ENCODE data around the gene IL17B.
"Not testable (repeated sequence)": the region's sequence is repeated elsewhere in the genome, so short reads cannot be mapped to it uniquely, and the experiment has no call there.

Gene IL17B

DNA sequence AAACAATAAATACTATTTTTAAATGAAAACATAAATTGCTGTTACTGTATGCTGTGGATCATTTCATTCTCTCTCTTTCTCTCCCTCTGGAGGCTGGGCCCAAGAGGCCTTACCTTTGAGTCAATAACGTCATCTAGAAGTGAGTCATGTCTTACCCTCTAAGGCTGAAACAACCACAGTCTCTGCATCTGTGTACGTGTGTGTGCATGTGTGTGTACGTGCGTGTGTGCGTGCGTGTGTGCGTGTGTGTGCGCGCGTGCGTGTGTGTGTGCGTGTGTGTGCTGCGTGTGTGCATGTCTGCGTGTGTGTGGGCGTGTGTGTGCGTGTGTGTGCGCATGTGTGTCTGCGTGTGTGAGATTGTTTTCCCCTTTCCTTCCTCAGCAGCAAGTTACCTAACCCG is 13.6 kb upstream of the IL17B start:
- H3K27ac ChIP-seq (ENCODE audit: low read depth, low read length) = no peak overlapping the region
- TF ChIP-seq, protein P1, sequence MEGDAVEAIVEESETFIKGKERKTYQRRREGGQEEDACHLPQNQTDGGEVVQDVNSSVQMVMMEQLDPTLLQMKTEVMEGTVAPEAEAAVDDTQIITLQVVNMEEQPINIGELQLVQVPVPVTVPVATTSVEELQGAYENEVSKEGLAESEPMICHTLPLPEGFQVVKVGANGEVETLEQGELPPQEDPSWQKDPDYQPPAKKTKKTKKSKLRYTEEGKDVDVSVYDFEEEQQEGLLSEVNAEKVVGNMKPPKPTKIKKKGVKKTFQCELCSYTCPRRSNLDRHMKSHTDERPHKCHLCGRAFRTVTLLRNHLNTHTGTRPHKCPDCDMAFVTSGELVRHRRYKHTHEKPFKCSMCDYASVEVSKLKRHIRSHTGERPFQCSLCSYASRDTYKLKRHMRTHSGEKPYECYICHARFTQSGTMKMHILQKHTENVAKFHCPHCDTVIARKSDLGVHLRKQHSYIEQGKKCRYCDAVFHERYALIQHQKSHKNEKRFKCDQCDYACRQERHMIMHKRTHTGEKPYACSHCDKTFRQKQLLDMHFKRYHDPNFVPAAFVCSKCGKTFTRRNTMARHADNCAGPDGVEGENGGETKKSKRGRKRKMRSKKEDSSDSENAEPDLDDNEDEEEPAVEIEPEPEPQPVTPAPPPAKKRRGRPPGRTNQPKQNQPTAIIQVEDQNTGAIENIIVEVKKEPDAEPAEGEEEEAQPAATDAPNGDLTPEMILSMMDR (IDR thresholded peaks at IDR 0.05; ENCODE audit: low read depth, low read length, poor library complexity, severe bottlenecking) = no peak
- TF ChIP-seq EZH2phosphoT487 (IDR thresholded peaks at IDR 0.05; ENCODE audit: borderline replicate concordance, low read length) = no peak
- H3K9me3 ChIP-seq (ENCODE audit: control insufficient read depth, insufficient read depth, low read length) = no peaks in the 10 kb centered on the region
- no peaks in the 10 kb centered on the region for H4K20me1 ChIP-seq (ENCODE audit: control insufficient read depth, insufficient read depth, low read depth, low read length)
- H3K79me2 ChIP-seq (ENCODE audit: control insufficient read depth, low read length) = no peaks in the 10 kb centered on the region
- no peaks in the 10 kb centered on the region for H3K4me1 ChIP-seq (ENCODE audit: control insufficient read depth, low read length)
- H3K4me2 ChIP-seq (ENCODE audit: low read length) = no peak overlapping the region
- no peak overlapping the region for H3K4me3 ChIP-seq (ENCODE audit: low read length)
- no peaks in the 10 kb centered on the region for H3K9me2 ChIP-seq (replicated peaks; ENCODE audit: control insufficient read depth, low read length)
- H3F3A ChIP-seq (ENCODE audit: control insufficient read depth, insufficient read depth) = no peaks in the 10 kb centered on the region
- no peaks in the 10 kb centered on the region for H3K36me3 ChIP-seq (ENCODE audit: control insufficient read depth, low read length)
- peaks cover 13% of the 10 kb centered on the region for H3K27me3 ChIP-seq (ENCODE audit: control insufficient read depth, low read length)

DNA sequence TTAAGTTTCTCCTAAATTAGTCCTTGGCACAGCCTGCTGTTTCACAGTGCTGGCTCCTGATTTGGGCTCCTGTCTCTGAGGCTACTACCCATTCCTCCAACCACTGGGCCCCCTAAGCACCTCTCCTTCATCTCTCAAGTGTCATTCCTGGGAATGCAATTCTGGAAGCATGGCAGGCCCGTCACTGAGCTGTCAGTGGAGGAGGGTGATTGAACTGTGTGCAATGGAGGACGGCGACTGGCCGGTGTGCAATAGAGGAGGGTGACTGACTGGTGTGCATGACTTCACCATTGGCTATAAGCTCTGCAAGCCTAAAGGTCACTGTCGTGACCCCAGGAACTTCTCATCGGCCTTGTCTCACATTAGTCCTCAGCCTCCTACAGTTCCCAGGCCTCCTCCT is 12.4 kb upstream of the IL17B start:
- no peak for TF ChIP-seq EZH2phosphoT487 (IDR thresholded peaks at IDR 0.05; ENCODE audit: borderline replicate concordance, low read length)
- TF ChIP-seq, protein P1 (IDR thresholded peaks at IDR 0.05; ENCODE audit: low read depth, low read length, poor library complexity, severe bottlenecking) = no peak
- no peak overlapping the region for H3K4me3 ChIP-seq (ENCODE audit: low read length)
- peaks cover 17% of the 10 kb centered on the region for H3K27me3 ChIP-seq (ENCODE audit: control insufficient read depth, low read length)
- no peaks in the 10 kb centered on the region for H3F3A ChIP-seq (ENCODE audit: control insufficient read depth, insufficient read depth)
- no peaks in the 10 kb centered on the region for H4K20me1 ChIP-seq (ENCODE audit: control insufficient read depth, insufficient read depth, low read depth, low read length)
- no peaks in the 10 kb centered on the region for H3K79me2 ChIP-seq (ENCODE audit: control insufficient read depth, low read length)
- H3K4me2 ChIP-seq (ENCODE audit: low read length) = no peak overlapping the region
- no peaks in the 10 kb centered on the region for H3K9me2 ChIP-seq (replicated peaks; ENCODE audit: control insufficient read depth, low read length)
- H3K9me3 ChIP-seq (ENCODE audit: control insufficient read depth, insufficient read depth, low read length) = no peaks in the 10 kb centered on the region
- H3K36me3 ChIP-seq (ENCODE audit: control insufficient read depth, low read length) = no peaks in the 10 kb centered on the region
- no peak overlapping the region for H3K27ac ChIP-seq (ENCODE audit: low read depth, low read length)
- no peaks in the 10 kb centered on the region for H3K4me1 ChIP-seq (ENCODE audit: control insufficient read depth, low read length)

DNA sequence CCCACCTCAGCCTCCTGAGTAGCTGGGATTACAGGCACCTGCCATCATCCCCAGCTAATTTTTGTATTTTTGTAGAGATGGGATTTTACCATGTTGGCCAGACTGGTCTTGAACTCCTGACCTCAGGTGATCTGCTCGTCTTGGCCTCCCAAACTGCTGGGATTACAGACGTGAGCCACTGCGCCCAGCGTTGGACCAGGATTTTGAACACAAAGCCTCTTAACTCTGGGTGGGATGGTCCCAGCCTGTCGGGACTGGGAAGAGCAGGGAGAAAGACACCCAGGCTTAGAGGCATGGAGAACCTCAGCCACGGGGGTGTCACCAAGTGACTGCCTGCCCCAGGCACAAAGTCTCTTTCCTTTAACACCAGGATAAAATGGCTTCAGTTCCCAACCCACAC is 12.0 kb upstream of the IL17B start:
- H3K9me3 ChIP-seq (ENCODE audit: control insufficient read depth, insufficient read depth, low read length); H3K36me3 ChIP-seq (ENCODE audit: control insufficient read depth, low read length); H3K9me2 ChIP-seq (replicated peaks; ENCODE audit: control insufficient read depth, low read length); H4K20me1 ChIP-seq (ENCODE audit: control insufficient read depth, insufficient read depth, low read depth, low read length); H3F3A ChIP-seq (ENCODE audit: control insufficient read depth, insufficient read depth); H3K4me2 ChIP-seq (ENCODE audit: low read length); H3K4me1 ChIP-seq (ENCODE audit: control insufficient read depth, low read length); H3K4me3 ChIP-seq (ENCODE audit: low read length); H3K27ac ChIP-seq (ENCODE audit: low read depth, low read length); H3K79me2 ChIP-seq (ENCODE audit: control insufficient read depth, low read length): not testable (repeated sequence)
- H3K27me3 ChIP-seq (ENCODE audit: control insufficient read depth, low read length) = peaks cover 17% of the 10 kb centered on the region

DNA sequence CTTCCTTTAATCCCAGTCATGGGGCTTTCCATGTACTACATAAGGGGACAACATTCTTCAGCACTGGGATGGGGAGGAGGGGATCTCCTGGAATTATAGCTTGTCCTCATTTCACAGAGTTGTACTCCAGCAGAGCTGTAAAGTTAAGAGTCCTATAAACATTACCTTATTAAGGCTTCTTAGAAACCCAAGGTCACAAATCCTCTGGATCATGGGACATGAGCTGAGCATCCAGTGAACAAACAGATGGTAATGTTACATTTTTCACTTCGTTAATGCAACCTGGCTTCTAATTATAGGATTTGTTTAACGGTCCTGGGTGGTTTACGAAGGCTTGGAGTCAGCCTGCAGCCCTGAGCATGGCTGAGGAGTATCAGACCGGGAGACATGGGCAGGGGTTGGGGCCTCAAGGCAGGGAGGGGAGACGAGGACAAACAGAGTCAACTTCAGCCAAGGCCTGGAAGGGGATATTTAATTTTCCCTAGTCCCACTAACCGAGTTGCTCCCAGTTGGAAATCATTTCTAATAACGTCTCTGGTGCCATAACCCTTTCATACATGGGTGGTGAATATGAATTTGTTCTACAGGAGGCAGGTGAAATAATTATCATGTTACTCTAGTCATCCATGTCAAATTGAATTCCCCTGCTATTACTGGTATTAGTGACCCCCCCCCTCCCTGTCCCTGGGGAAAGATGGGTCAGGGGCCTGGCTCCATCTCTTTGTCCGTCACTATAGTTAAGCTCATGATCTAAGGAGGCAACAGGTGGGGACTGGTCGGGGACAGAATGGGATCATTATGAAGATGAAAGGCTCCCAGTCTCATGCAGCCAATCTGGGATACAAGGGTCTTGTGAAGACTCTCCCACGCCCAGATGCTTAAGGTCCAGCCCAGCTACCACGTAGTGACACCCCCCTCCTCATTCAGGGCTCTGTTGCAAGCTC is 10.7 kb upstream of the IL17B start:
- no peaks in the 10 kb centered on the region for H3K9me3 ChIP-seq (ENCODE audit: control insufficient read depth, insufficient read depth, low read length)
- H4K20me1 ChIP-seq (ENCODE audit: control insufficient read depth, insufficient read depth, low read depth, low read length) = no peaks in the 10 kb centered on the region
- H3K36me3 ChIP-seq (ENCODE audit: control insufficient read depth, low read length) = no peaks in the 10 kb centered on the region
- H3K4me2 ChIP-seq (ENCODE audit: low read length) = no peak overlapping the region
- peaks cover 13% of the 10 kb centered on the region; the same call in 1 of the 2 replicates for H3K27me3 ChIP-seq (ENCODE audit: control insufficient read depth, low read length)
- H3K4me1 ChIP-seq (ENCODE audit: control insufficient read depth, low read length) = no peaks in the 10 kb centered on the region
- no peak overlapping the region for H3K4me3 ChIP-seq (ENCODE audit: low read length)
- no peak overlapping the region for H3K27ac ChIP-seq (ENCODE audit: low read depth, low read length)
- H3F3A ChIP-seq (ENCODE audit: control insufficient read depth, insufficient read depth) = no peaks in the 10 kb centered on the region
- TF ChIP-seq, protein P1 (IDR thresholded peaks at IDR 0.05; ENCODE audit: low read depth, low read length, poor library complexity, severe bottlenecking) = no peak
- TF ChIP-seq EZH2phosphoT487 (IDR thresholded peaks at IDR 0.05; ENCODE audit: borderline replicate concordance, low read length) = no peak
- no peaks in the 10 kb centered on the region for H3K79me2 ChIP-seq (ENCODE audit: control insufficient read depth, low read length)
- H3K9me2 ChIP-seq (replicated peaks; ENCODE audit: control insufficient read depth, low read length) = no peaks in the 10 kb centered on the region

All from DOHH2 (cell line).